ENCODE data around the gene RXRA. TPM values are rescaled to one million over a fixed set of nuclear protein-coding genes. Genes with fewer than 3 reads are reported as not detected.
A peak's percentile ranks its signal among the peaks of the same experiment; 100 is the strongest.

Gene RXRA
- total and polyA plus RNA-seq, 2 donors (not counting 3 experiments of a cell fraction or from before 2014, with no cell fraction given), result 15.4 to 37.4 TPM

GRCh38 chr9:134403682-134404301 lies 77.5 kb downstream of the RXRA start:
- H3K79me2 ChIP-seq (ENCODE audit: control insufficient read depth, insufficient read depth, low read length), result peaks cover 8% of the 10 kb centered on the region
- H2AFZ ChIP-seq (ENCODE audit: low read depth, low read length), result no peak overlapping the region
- H3K4me2 ChIP-seq (ENCODE audit: insufficient read depth, low read length), result no peak overlapping the region
- H3K9ac ChIP-seq (replicated peaks; ENCODE audit: extremely low read depth, insufficient read depth, low read length), result peak overlapping the region; percentile 39
- H3K4me3 ChIP-seq (replicated peaks in 1 of 3; ENCODE audit: insufficient read depth in 1 of 3, low read depth in 1 of 3, low read length in 3 of 3), result no peak overlapping the region
- peak; percentile 35 for FAIRE-seq
- ChIA-PET POLR2A (no interaction called here), CTCF (interaction anchor here (1.1 to 1.4 kb wide), 2 partner anchors 39 to 228 kb away, joined by 3 to 4 read pairs; no protein-coding TSS in a partner anchor)
- H3K27me3 ChIP-seq (ENCODE audit: control insufficient read depth in 2 of 2, insufficient read depth in 2 of 2, low read length in 2 of 2), result no peaks in the 10 kb centered on the region
- no peaks in the 10 kb centered on the region for H3K9me3 ChIP-seq (replicated peaks; ENCODE audit: control insufficient read depth, insufficient read depth, low read length)
- no peaks in the 10 kb centered on the region for H3K9me1 ChIP-seq (replicated peaks; ENCODE audit: control insufficient read depth, extremely low read depth, insufficient read depth, low read length)
- TF ChIP-seq JUN (IDR thresholded peaks at IDR 0.05; ENCODE audit: borderline replicate concordance, insufficient read depth, insufficient read length, low read depth) (no peak), POLR2AphosphoS5 (IDR thresholded peaks at IDR 0.05; ENCODE audit: insufficient read depth, low read depth, low read length) (no peak), MYC (IDR thresholded peaks at IDR 0.05; ENCODE audit: low read depth, low read length) (no peak), FOS (IDR thresholded peaks at IDR 0.05; ENCODE audit: borderline replicate concordance, insufficient read depth, low read length) (no peak), GATA2 (IDR thresholded peaks at IDR 0.05; ENCODE audit: insufficient read depth, insufficient read length, low read depth, low read length) (no peak)
- TF ChIP-seq, protein P1, sequence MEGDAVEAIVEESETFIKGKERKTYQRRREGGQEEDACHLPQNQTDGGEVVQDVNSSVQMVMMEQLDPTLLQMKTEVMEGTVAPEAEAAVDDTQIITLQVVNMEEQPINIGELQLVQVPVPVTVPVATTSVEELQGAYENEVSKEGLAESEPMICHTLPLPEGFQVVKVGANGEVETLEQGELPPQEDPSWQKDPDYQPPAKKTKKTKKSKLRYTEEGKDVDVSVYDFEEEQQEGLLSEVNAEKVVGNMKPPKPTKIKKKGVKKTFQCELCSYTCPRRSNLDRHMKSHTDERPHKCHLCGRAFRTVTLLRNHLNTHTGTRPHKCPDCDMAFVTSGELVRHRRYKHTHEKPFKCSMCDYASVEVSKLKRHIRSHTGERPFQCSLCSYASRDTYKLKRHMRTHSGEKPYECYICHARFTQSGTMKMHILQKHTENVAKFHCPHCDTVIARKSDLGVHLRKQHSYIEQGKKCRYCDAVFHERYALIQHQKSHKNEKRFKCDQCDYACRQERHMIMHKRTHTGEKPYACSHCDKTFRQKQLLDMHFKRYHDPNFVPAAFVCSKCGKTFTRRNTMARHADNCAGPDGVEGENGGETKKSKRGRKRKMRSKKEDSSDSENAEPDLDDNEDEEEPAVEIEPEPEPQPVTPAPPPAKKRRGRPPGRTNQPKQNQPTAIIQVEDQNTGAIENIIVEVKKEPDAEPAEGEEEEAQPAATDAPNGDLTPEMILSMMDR (IDR thresholded peaks at IDR 0.05; ENCODE audit: extremely low read depth in 1 of 2, insufficient read depth in 1 of 2, low read depth in 1 of 2, low read length in 2 of 2), result no peak
- H3K4me1 ChIP-seq (ENCODE audit: control insufficient read depth, extremely low read depth, insufficient read depth, low read length), result peaks cover 45% of the 10 kb centered on the region
- peak; percentile 49 for DNase-seq (ENCODE audit: low read depth, low spot score)
- intact Hi-C loops (cut with micrococcal nuclease) (no loop called here), dilution Hi-C loops (cut with MboI; ENCODE audit: extremely low pct_ligation_motif_present, low sequenced_read_pairs) (no loop called here)
- H3K27ac ChIP-seq (ENCODE audit: insufficient read depth, low read depth, low read length), result peak overlapping the region; percentile 42
- no TSS peak for BruUV-seq (replicated peaks)
- no peaks in the 10 kb centered on the region for H4K20me1 ChIP-seq (replicated peaks; ENCODE audit: control insufficient read depth, extremely low read depth, insufficient read depth, low read length)
- no peaks in the 10 kb centered on the region for H3K36me3 ChIP-seq (ENCODE audit: control insufficient read depth in 2 of 2, extremely low read depth in 1 of 2, insufficient read depth in 2 of 2, low read length in 2 of 2)

Data from endothelial cell of umbilical vein (primary cell).